ENCODE results near the gene PCIF1.

PCIF1 gene

GRCh38 chr20:45890985-45891983 is 43.2 kb upstream of the PCIF1 start, which contains the start of the genes CTSA and NEURL2:
CTSA (plus strand) TSS chr20:45891335; CDS start chr20:45891569, 234 bp downstream.
NEURL2 (minus strand) TSS chr20:45891208; CDS start chr20:45890991, 217 bp downstream.
- DNase-seq (ENCODE audit: extremely low read depth, insufficient read length): peak; percentile 87
- Histone ChIP-seq H3K36me3 (ENCODE audit: control insufficient read depth, insufficient read depth, low read length) (peaks cover 22% of the 10 kb centered on the region), H3K4me3 (replicated peaks; ENCODE audit: low read depth, low read length) (peak within 1 kb of the TSS; percentile 80), H3K27me3 (replicated peaks; ENCODE audit: control insufficient read depth, insufficient read depth, low read length) (no peaks in the 10 kb centered on the region)
- TF ChIP-seq CTCF (IDR thresholded peaks at IDR 0.05; ENCODE audit: insufficient read depth, low read length, poor library complexity, severe bottlenecking): no peak

GRCh38 chr20:45892049-45892825 is 42.2 kb upstream of the PCIF1 start:
- no peaks in the 10 kb centered on the region for H3K27me3 ChIP-seq (replicated peaks; ENCODE audit: control insufficient read depth, insufficient read depth, low read length)
- H3K36me3 ChIP-seq (ENCODE audit: control insufficient read depth, insufficient read depth, low read length): peaks cover 19% of the 10 kb centered on the region
- peak overlapping the region; percentile 80 for H3K4me3 ChIP-seq (replicated peaks; ENCODE audit: low read depth, low read length)
- TF ChIP-seq CTCF (IDR thresholded peaks at IDR 0.05; ENCODE audit: insufficient read depth, low read length, poor library complexity, severe bottlenecking): no peak
- DNase-seq (ENCODE audit: extremely low read depth, insufficient read length): no peak

GRCh38 chr20:45892828-45893500 is 41.5 kb upstream of the PCIF1 start:
- H3K27me3 ChIP-seq (replicated peaks; ENCODE audit: control insufficient read depth, insufficient read depth, low read length): no peaks in the 10 kb centered on the region
- peaks cover 22% of the 10 kb centered on the region for H3K36me3 ChIP-seq (ENCODE audit: control insufficient read depth, insufficient read depth, low read length)
- no peak for TF ChIP-seq CTCF (IDR thresholded peaks at IDR 0.05; ENCODE audit: insufficient read depth, low read length, poor library complexity, severe bottlenecking)
- no peak overlapping the region for H3K4me3 ChIP-seq (replicated peaks; ENCODE audit: low read depth, low read length)
- DNase-seq (ENCODE audit: extremely low read depth, insufficient read length): no peak

GRCh38 chr20:45893831-45894230 is 40.7 kb upstream of the PCIF1 start:
- no peak for DNase-seq (ENCODE audit: extremely low read depth, insufficient read length)
- TF ChIP-seq CTCF (IDR thresholded peaks at IDR 0.05; ENCODE audit: insufficient read depth, low read length, poor library complexity, severe bottlenecking): no peak
- H3K4me3 ChIP-seq (replicated peaks; ENCODE audit: low read depth, low read length): no peak overlapping the region
- no peaks in the 10 kb centered on the region for H3K27me3 ChIP-seq (replicated peaks; ENCODE audit: control insufficient read depth, insufficient read depth, low read length)
- peaks cover 22% of the 10 kb centered on the region for H3K36me3 ChIP-seq (ENCODE audit: control insufficient read depth, insufficient read depth, low read length)

GRCh38 chr20:45894797-45895196 is 39.7 kb upstream of the PCIF1 start:
- no peak for DNase-seq (ENCODE audit: extremely low read depth, insufficient read length)
- Histone ChIP-seq H3K36me3 (ENCODE audit: control insufficient read depth, insufficient read depth, low read length) (peaks cover 22% of the 10 kb centered on the region), H3K4me3 (replicated peaks; ENCODE audit: low read depth, low read length) (no peak overlapping the region), H3K27me3 (replicated peaks; ENCODE audit: control insufficient read depth, insufficient read depth, low read length) (no peaks in the 10 kb centered on the region)
- TF ChIP-seq CTCF (IDR thresholded peaks at IDR 0.05; ENCODE audit: insufficient read depth, low read length, poor library complexity, severe bottlenecking): no peak
